DOHH2 (cell line): ENCODE data around the gene SLC5A9.

Experiments
- H3F3A ChIP-seq: fragments of 200-600 bp; sonication (generic), shearing (Covaris generic); 2 replicates; pipeline ENCODE4 v1.6.0; 2016; ENCODE audit warnings: antibody characterized with exemption, mild to moderate bottlenecking; ENCODE audit not compliant: control insufficient read depth, insufficient read depth
- H3K27ac ChIP-seq: fragments of 200-600 bp; sonication (generic); 2 replicates; pipeline ENCODE4 v1.5.1; 2014; ENCODE audit warnings: low read depth, mild to moderate bottlenecking, low read length, moderate library complexity
- H3K27me3 ChIP-seq: fragments of 200-600 bp; sonication (generic); 2 replicates; pipeline ENCODE4 v1.6.1; 2014; ENCODE audit warnings: mild to moderate bottlenecking, low read length, mixed read lengths; ENCODE audit not compliant: control insufficient read depth
- H3K36me3 ChIP-seq: fragments of 200-600 bp; sonication (generic); 2 replicates; pipeline ENCODE4 v1.6.1; 2014; ENCODE audit warnings: mild to moderate bottlenecking, low read length, moderate library complexity, mixed read lengths; ENCODE audit not compliant: control insufficient read depth
- H3K4me1 ChIP-seq: fragments of 200-600 bp; sonication (generic); 2 replicates; pipeline ENCODE4 v1.6.1; 2014; ENCODE audit warnings: mild to moderate bottlenecking, low read length, mixed read lengths; ENCODE audit not compliant: control insufficient read depth
- H3K4me2 ChIP-seq: fragments of 200-600 bp; sonication (generic); 2 replicates; pipeline ENCODE4 v1.6.0; 2014; ENCODE audit warnings: mild to moderate bottlenecking, low read length, moderate library complexity
- H3K4me3 ChIP-seq: fragments of 200-600 bp; sonication (generic); 2 replicates; pipeline ENCODE4 v1.5.1; 2014; ENCODE audit warnings: mild to moderate bottlenecking, low read length, mixed read lengths
- H3K79me2 ChIP-seq: fragments of 200-600 bp; sonication (generic); 2 replicates; pipeline ENCODE4 v1.6.1; 2014; ENCODE audit warnings: mild to moderate bottlenecking, low read length, mixed read lengths; ENCODE audit not compliant: control insufficient read depth
- H3K9me2 ChIP-seq: fragments of 200-600 bp; sonication (generic); replicated peaks from 2 replicates; pipeline ENCODE4 v1.6.1; 2014; ENCODE audit warnings: mild to moderate bottlenecking, low read length, mixed read lengths; ENCODE audit not compliant: control insufficient read depth
- H3K9me3 ChIP-seq: fragments of 200-600 bp; sonication (generic); 2 replicates; pipeline ENCODE4 v1.6.1; 2014; ENCODE audit warnings: antibody characterized with exemption, low read length, mixed read lengths; ENCODE audit not compliant: control insufficient read depth, insufficient read depth
- H4K20me1 ChIP-seq: fragments of 200-600 bp; sonication (generic); 2 replicates; pipeline ENCODE4 v1.6.0; 2014; ENCODE audit warnings: low read depth, mild to moderate bottlenecking, antibody characterized with exemption, low read length, moderate library complexity; ENCODE audit not compliant: control insufficient read depth, insufficient read depth
- EZH2phosphoT487 ChIP-seq: fragments of 200-600 bp; sonication (generic); IDR thresholded peaks from 2 replicates; pipeline ENCODE4 v1.6.1; 2017; ENCODE audit warnings: borderline replicate concordance, mild to moderate bottlenecking, antibody characterized with exemption, low read length, moderate library complexity, mixed read lengths
- TF ChIP-seq, protein P1 (sequence below): fragments of 200-600 bp; sonication (generic); IDR thresholded peaks from one replicate; pipeline ENCODE4 v1.5.1; 2014; ENCODE audit warnings: antibody characterized with exemption, mild to moderate bottlenecking, low read depth, low read length; ENCODE audit not compliant: poor library complexity, severe bottlenecking

Gene SLC5A9

GRCh38 chr1:48294656-48295055 lies 72.1 kb downstream of the SLC5A9 start:
- Histone ChIP-seq H3K9me3 (no peaks in the 10 kb centered on the region), H3K36me3 (no peaks in the 10 kb centered on the region), H3K9me2 (no peaks in the 10 kb centered on the region), H4K20me1 (no peaks in the 10 kb centered on the region), H3K4me1 (no peaks in the 10 kb centered on the region), H3F3A (no peaks in the 10 kb centered on the region), H3K79me2 (no peaks in the 10 kb centered on the region), H3K27me3 (no peaks in the 10 kb centered on the region), H3K4me2 (no peak overlapping the region), H3K27ac (no peak overlapping the region), H3K4me3 (no peak overlapping the region)
- TF ChIP-seq, protein P1, sequence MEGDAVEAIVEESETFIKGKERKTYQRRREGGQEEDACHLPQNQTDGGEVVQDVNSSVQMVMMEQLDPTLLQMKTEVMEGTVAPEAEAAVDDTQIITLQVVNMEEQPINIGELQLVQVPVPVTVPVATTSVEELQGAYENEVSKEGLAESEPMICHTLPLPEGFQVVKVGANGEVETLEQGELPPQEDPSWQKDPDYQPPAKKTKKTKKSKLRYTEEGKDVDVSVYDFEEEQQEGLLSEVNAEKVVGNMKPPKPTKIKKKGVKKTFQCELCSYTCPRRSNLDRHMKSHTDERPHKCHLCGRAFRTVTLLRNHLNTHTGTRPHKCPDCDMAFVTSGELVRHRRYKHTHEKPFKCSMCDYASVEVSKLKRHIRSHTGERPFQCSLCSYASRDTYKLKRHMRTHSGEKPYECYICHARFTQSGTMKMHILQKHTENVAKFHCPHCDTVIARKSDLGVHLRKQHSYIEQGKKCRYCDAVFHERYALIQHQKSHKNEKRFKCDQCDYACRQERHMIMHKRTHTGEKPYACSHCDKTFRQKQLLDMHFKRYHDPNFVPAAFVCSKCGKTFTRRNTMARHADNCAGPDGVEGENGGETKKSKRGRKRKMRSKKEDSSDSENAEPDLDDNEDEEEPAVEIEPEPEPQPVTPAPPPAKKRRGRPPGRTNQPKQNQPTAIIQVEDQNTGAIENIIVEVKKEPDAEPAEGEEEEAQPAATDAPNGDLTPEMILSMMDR: no peak
- no peak for TF ChIP-seq EZH2phosphoT487
